ENCODE measurements around the gene AXIN2.

DNA sequence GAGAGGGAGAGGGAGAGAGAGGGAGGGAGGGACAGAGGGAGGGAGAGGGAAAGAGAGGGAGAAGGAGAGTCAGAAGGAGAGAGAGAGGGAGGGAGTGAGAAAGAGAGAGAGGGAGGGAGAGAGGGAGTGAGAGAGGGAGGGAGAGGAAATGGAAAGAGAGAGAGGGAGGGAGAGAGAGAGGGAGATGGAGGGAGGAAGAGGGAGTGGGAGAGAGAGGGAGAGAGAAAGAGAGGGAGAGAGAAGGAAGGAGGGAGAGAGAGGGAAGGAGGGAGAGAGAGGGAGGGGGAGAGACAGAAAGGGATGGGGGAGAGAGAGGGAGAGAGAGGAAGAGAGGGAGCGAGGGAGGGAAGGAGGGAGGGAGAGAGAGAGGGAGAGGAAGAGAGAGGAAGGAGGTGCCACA, 72.8 kb downstream of the AXIN2 start:
- TF ChIP-seq REST (IDR thresholded peaks at IDR 0.05; ENCODE audit: borderline replicate concordance) (no peak), CTCF (IDR thresholded peaks at IDR 0.05; ENCODE audit: poor library complexity, severe bottlenecking) (no peak), RAD21 (conservative IDR thresholded peaks at IDR 0.05) (no peak)
